B cell (primary cell): ENCODE measurements around the gene TANC1. TPM values are rescaled to one million over a fixed set of nuclear protein-coding genes. Genes with fewer than 3 reads are reported as not detected.

ENCODE experiments used
- ATAC-seq: fragments of 200-7000 bp; cut with Tn5 transposase; one replicate; pipeline ENCODE4 v1.10.0; 2021; ENCODE audit warnings: low read depth, mild to moderate bottlenecking, moderate number of reproducible peaks, moderate library complexity
- CTCF ChIA-PET: fragments of 350-600 bp; sonication (Branson Sonifier 250); formaldehyde crosslinking; loops from one replicate; lab custom pipeline; 2021; ENCODE audit warnings: antibody characterized with exemption, inconsistent platforms; lab: Charles Lee
- POLR2A ChIA-PET: fragments of 350-600 bp; sonication (Branson Sonifier 250); formaldehyde crosslinking; loops from one replicate; lab custom pipeline; 2021; ENCODE audit warnings: antibody characterized with exemption; lab: Charles Lee
- DNase-seq: peaks from one replicate; pipeline ENCODE4 v3.0.0; 2013
- H2AFZ ChIP-seq: 2 replicates; pipeline ENCODE4 v1.6.1; 2012; ENCODE audit warnings: mild to moderate bottlenecking, low read depth, low read length; ENCODE audit not compliant: insufficient read depth, poor library complexity, severe bottlenecking
- H3K27ac ChIP-seq, 2 donors: 1 replicate in 1 of 2; 2 replicates in 1 of 2; pipeline ENCODE4 v1.5.1; 2012 to 2013; ENCODE audit warnings: low read length in 2 of 2, mild to moderate bottlenecking in 2 of 2, moderate library complexity in 1 of 2
- H3K27me3 ChIP-seq, 4 experiments: fragments of 200-600 bp in 1 of 4; sonication (generic) in 1 of 4; replicated peaks in 1 of 4; 1 replicate in 2 of 4; 2 replicates in 2 of 4; pipeline versions ENCODE4 v1.6.1 to v1.7.0; 2013 to 2016; ENCODE audit warnings: low read length in 3 of 4, mild to moderate bottlenecking in 2 of 4, mixed read lengths in 1 of 4, moderate library complexity in 1 of 4; ENCODE audit not compliant: insufficient read depth in 4 of 4, control insufficient read depth in 3 of 4; ENCODE audit errors: control extremely low read depth in 1 of 4
- H3K36me3 ChIP-seq, 2 experiments: replicated peaks in 1 of 2; 1 replicate in 1 of 2; 2 replicates in 1 of 2; pipeline versions ENCODE4 v1.6.1 to v1.7.1; 2013; ENCODE audit warnings: low read length in 1 of 2; ENCODE audit not compliant: insufficient read depth in 2 of 2, control insufficient read depth in 1 of 2; ENCODE audit errors: control extremely low read depth in 1 of 2, extremely low read depth in 1 of 2
- H3K4me1 ChIP-seq, 2 donors: fragments of 200-600 bp in 1 of 2; sonication (generic) in 1 of 2; 1 replicate in 1 of 2; 2 replicates in 1 of 2; pipeline versions ENCODE4 v1.5.1 to v1.6.1; 2013 to 2017; ENCODE audit warnings: low read length in 2 of 2; ENCODE audit not compliant: control insufficient read depth in 2 of 2, insufficient read depth in 2 of 2
- H3K4me2 ChIP-seq: replicated peaks from 2 replicates; pipeline ENCODE3; 2012; ENCODE audit warnings: mild to moderate bottlenecking, low read depth, low read length; ENCODE audit not compliant: poor library complexity, severe bottlenecking
- H3K4me3 ChIP-seq, 5 experiments: fragments of 200-600 bp in 1 of 5; sonication (generic) in 1 of 5; 1 replicate in 3 of 5; 2 replicates in 2 of 5; pipeline versions ENCODE4 v1.5.1 to v1.7.0; 2011 to 2016; ENCODE audit warnings: low read length in 4 of 5, mild to moderate bottlenecking in 4 of 5, low read depth in 2 of 5, control low read depth in 1 of 5, moderate library complexity in 1 of 5; ENCODE audit not compliant: insufficient read depth in 1 of 5; ENCODE audit errors: control extremely low read depth in 1 of 5, extremely low read depth in 1 of 5
- H3K79me2 ChIP-seq: fragments of 200-600 bp; sonication (generic); one replicate; pipeline ENCODE4 v1.6.0; 2016; ENCODE audit warnings: low read length; ENCODE audit not compliant: control insufficient read depth, insufficient read depth
- H3K9ac ChIP-seq: fragments of 200-600 bp; sonication (generic); 2 replicates; pipeline ENCODE4 v1.6.1; 2017; ENCODE audit warnings: mild to moderate bottlenecking, low read length, moderate library complexity
- H3K9me3 ChIP-seq, 3 donors: one replicate each; pipeline versions ENCODE4 v1.6.1 to v1.7.1; 2013; ENCODE audit warnings: low read length in 2 of 3; ENCODE audit not compliant: control insufficient read depth in 2 of 3, insufficient read depth in 1 of 3; ENCODE audit errors: control extremely low read depth in 1 of 3
- H4K20me1 ChIP-seq: 2 replicates; pipeline ENCODE4 v1.6.0; 2012; ENCODE audit warnings: mild to moderate bottlenecking, low read length; ENCODE audit not compliant: insufficient read depth, control insufficient read depth, poor library complexity, severe bottlenecking
- H3K27ac Mint-ChIP-seq: one replicate; pipeline ENCODE4 v1.8.0; 2021; ENCODE audit warnings: mixed read lengths
- H3K27me3 Mint-ChIP-seq: one replicate; pipeline ENCODE4 v1.8.0; 2021; ENCODE audit warnings: mixed read lengths
- H3K4me1 Mint-ChIP-seq: one replicate; pipeline ENCODE4 v1.8.0; 2021; ENCODE audit warnings: mixed read lengths
- H3K4me3 Mint-ChIP-seq: one replicate; pipeline ENCODE4 v1.8.0; 2021; ENCODE audit warnings: mixed read lengths
- H3K9me3 Mint-ChIP-seq: one replicate; pipeline ENCODE4 v1.8.0; 2022; ENCODE audit warnings: mixed read lengths; ENCODE audit not compliant: insufficient read depth
- CTCF ChIP-seq: fragments of 200-600 bp; IDR thresholded peaks from one replicate; pipeline ENCODE4 v1.8.0; 2022; ENCODE audit warnings: antibody characterized with exemption, mild to moderate bottlenecking
- EZH2 ChIP-seq: IDR thresholded peaks from 2 replicates; pipeline ENCODE4 v1.6.1; 2012; ENCODE audit warnings: borderline replicate concordance, low read depth, mild to moderate bottlenecking, moderate library complexity, low read length; ENCODE audit not compliant: insufficient read depth, poor library complexity, severe bottlenecking
- WGBS: methylation state at CpG from one replicate; pipeline ENCODE4 v1.1.5; 2013; ENCODE audit warnings: missing lambda C conversion rate; ENCODE audit not compliant: insufficient coverage; 5-methylcytosine and 5-hydroxymethylcytosine counted together
- intact Hi-C: fragments of 100-400 bp; cut with micrococcal nuclease; formaldehyde crosslinking; loops from one replicate; pipeline ENCODE4 v1.10.0; 2022
- polyA plus RNA-seq: library from polyadenylated mRNA; depleted of rRNA; stranded (reverse); fragments of >200 nt; gene quantifications from 2 replicates; pipeline ENCODE4 v1.2.3, GENCODE V29; 2012
- total RNA-seq, 2 donors: library from RNA; stranded (reverse); fragments of 120-200 nt in 1 of 2; gene quantifications; 1 replicate in 1 of 2; 2 replicates in 1 of 2; pipeline versions ENCODE4 v1.2.3 to v1.2.4, GENCODE V29; 2013 to 2022

Gene TANC1
- total and polyA plus RNA-seq, 2 donors (not counting 1 experiment from before 2014, with no cell fraction given), result 0.13 TPM; not detected in 1

GRCh38 chr2:159133797-159134196 is 165.4 kb downstream of the TANC1 start:
- ChIA-PET POLR2A (no interaction called here), CTCF (no interaction called here)
- Histone ChIP-seq H3K36me3 (no peaks in the 10 kb centered on the region), H3K4me1 (no peaks in the 10 kb centered on the region), H3K9me3 (no peaks in the 10 kb centered on the region), H3K27me3 (peaks cover 0 to 4% (median 0%) of the 10 kb centered on the region in 4 experiments), H3K9ac (no peak overlapping the region), H2AFZ (no peak overlapping the region), H3K4me3 (no peak overlapping the region), H3K4me2 (no peak overlapping the region), H4K20me1 (no peaks in the 10 kb centered on the region), H3K27ac (no peak overlapping the region), H3K79me2 (no peaks in the 10 kb centered on the region)
- Mint-ChIP-seq H3K9me3 (no peaks in the 10 kb centered on the region), H3K4me1 (no peaks in the 10 kb centered on the region), H3K27ac (no peak overlapping the region), H3K27me3 (peaks cover 6% of the 10 kb centered on the region), H3K4me3 (no peak overlapping the region)
- intact Hi-C loops, result no loop called here
- TF ChIP-seq CTCF (peak; percentile 11), EZH2 (no peak)
- ATAC-seq (no peak), DNase-seq (no peak)
- 74% methylated on average over 2 of the region's 4 CpGs for WGBS

DNA sequence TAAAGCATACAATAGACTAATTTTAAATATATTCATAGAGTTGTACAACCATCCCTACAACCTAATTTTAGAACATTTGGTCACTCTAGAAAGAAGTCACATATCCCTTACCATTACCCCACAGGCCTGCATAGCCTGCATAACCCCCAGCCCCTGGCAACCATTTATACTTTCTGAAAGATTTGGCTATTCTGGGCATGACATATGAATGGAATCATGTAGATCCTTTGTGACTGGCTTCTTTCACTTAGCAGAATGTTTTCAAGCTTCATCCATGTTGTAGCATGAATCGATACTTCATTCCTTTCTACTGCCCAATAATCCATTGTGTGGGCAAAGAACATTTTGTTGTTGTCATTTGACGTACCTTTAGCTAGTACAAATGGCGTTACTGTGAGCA is 166.5 kb downstream of the TANC1 start:
- Mint-ChIP-seq H3K27me3 (peaks cover 5% of the 10 kb centered on the region), H3K4me3 (no peak overlapping the region), H3K9me3 (no peaks in the 10 kb centered on the region), H3K27ac (no peak overlapping the region), H3K4me1 (no peaks in the 10 kb centered on the region)
- ChIA-PET CTCF (interaction anchor here (1.1 kb wide), 1 partner anchor 16 kb away, joined by 3 read pairs; no protein-coding TSS in a partner anchor), POLR2A (no interaction called here)
- H3K9me3 ChIP-seq, result no peaks in the 10 kb centered on the region
- no peak overlapping the region for H3K27ac ChIP-seq
- H3K9ac ChIP-seq, result no peak overlapping the region
- intact Hi-C loops, result no loop called here
- H4K20me1 ChIP-seq, result no peaks in the 10 kb centered on the region
- no peaks in the 10 kb centered on the region for H3K79me2 ChIP-seq
- no peaks in the 10 kb centered on the region for H3K36me3 ChIP-seq
- H3K4me2 ChIP-seq, result no peak overlapping the region
- whole genome bisulfite sequencing, result 100% methylated on average over 3 of the region's 3 CpGs
- H3K27me3 ChIP-seq, result peaks cover 0 to 4% (median 0%) of the 10 kb centered on the region in 4 experiments
- DNase-seq (no peak), ATAC-seq (no peak)
- no peak overlapping the region for H3K4me3 ChIP-seq
- H2AFZ ChIP-seq, result no peak overlapping the region
- no peaks in the 10 kb centered on the region for H3K4me1 ChIP-seq
- TF ChIP-seq CTCF (no peak), EZH2 (no peak)
